ENCODE results near the gene SPOP.
"Not testable (repeated sequence)": the region's sequence is repeated elsewhere in the genome, so short reads cannot be mapped to it uniquely, and the experiment has no call there.

Gene SPOP

DNA sequence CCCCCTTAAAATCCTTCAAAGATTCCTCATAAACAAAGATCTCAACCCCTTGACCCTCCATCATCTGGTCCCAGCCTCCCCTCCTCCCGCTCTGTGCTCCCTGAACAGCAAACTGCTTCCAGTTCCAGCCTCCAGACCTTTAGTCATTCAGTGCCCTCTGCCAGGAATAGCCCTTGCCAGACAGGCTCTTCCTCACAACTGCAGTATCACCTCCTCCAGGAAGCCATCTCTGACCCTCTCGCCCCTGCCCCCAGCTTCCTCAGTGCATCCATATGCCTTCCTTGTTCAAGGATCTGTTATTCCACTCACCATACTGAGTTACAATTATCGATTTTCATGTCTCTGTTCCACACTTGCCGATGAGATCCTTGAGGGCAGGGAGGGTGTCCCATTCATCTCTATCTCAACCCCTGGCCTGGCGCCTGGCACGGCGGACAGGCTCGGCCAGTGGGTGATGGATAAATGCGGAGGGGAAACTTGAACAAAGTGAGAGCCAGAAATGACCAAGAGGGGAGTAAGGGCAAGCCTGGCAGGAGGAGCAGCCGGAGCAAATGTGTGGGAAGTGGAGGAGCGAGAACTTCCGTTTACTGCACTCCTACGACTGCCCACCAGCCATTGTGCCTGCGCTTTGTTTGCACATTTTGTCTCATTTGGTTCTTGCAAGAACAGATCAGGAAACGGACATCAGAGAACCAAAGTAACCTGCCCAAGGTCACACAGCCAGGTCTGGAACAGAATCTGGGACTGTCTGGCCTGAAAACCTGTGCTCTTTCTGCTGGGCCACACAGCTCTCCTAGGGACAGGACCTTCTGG lies 104.2 kb downstream of the SPOP start:
- DNase-seq (ENCODE audit: low read depth, low spot score), result no peak

DNA sequence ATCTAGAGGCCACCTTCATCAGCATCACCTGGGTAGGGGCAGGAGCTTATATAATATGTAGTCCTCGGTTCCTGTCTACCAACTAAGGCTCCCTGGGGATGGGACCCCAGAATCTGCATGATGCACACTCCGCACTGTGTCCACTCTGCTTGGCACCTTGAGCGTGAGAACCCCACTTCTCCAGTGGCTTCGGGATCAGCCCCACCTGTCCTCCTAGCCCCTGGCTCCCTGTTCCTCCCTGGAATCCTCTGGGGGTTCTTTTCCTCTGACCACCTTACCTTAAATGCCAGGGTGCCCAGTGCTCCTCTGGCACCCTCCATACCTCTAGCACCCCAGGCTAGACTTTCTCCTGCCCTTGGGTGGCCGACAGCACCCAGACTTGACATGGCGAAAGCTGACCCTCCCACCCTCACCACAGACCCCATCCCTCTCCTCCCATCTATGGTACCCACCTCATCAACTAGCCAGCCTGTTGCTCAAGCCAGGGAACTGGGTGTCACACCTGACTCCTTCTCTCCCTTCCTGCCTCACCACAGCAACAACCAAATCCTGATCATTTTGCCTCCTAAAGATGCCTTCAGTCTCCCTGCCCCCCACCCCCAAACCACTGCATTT lies 105.0 kb downstream of the SPOP start:
- DNase-seq (ENCODE audit: low read depth, low spot score), result no peak

DNA sequence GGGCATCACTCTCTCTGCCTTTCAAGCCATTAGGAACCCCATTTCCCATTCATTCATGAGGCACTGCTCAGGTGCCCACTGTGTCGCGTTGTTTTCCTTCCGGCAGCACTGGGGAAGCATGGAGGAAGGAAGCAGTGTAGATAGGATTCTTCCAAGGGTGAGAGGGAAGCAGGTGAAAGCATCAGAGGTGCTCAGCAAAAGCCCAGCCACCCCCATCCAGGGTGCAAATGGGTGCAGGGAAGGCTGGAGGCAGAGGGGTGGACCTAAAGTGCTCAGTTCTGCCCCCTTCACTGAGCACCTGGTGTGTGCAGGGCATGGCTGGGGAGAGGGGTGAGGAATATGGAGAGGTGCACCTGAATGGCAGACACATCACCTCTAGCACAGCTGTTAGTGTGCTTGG lies 105.7 kb downstream of the SPOP start:
- DNase-seq (ENCODE audit: low read depth, low spot score), result no peak

DNA sequence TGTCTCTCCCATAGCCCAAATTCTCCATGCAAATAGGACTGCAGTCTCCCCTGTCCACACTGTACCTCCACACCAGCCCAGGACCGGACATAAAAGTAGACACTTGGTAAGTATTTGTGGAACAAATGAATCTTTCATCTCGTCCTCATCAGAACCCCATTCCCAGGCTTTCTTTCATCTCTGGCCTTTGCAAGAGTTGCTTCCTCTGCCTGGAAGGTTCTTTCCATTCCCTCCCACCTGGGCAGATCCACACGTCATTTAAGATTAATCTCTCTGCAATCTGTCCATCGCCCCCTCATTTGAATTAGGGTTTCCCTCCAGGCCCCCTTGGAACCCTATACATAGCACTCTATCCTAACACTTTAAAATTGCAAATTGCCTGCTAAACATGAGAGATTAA lies 106.1 kb downstream of the SPOP start:
- DNase-seq (ENCODE audit: low read depth, low spot score), result no peak

DNA sequence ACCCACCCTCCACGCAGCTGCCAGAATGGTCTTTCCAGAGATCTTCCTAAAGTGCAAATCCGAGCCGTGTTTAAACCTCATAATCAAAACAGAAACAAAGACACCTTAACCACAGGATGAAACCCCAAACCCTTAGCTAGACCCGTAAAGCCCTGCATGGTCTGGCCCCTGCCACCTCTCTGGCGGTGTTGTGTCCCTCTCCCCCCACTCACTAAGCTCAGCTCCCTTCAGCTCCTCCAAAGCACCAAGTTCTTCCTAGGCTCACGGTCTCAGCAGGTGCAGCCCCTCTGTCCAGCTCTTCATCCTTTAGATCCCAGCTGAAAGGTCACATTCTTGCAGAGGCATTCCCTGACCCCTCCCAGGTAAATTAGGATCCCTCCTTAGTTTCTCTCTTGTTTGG lies 106.6 kb downstream of the SPOP start:
- no peak for DNase-seq (ENCODE audit: low read depth, low spot score)

DNA sequence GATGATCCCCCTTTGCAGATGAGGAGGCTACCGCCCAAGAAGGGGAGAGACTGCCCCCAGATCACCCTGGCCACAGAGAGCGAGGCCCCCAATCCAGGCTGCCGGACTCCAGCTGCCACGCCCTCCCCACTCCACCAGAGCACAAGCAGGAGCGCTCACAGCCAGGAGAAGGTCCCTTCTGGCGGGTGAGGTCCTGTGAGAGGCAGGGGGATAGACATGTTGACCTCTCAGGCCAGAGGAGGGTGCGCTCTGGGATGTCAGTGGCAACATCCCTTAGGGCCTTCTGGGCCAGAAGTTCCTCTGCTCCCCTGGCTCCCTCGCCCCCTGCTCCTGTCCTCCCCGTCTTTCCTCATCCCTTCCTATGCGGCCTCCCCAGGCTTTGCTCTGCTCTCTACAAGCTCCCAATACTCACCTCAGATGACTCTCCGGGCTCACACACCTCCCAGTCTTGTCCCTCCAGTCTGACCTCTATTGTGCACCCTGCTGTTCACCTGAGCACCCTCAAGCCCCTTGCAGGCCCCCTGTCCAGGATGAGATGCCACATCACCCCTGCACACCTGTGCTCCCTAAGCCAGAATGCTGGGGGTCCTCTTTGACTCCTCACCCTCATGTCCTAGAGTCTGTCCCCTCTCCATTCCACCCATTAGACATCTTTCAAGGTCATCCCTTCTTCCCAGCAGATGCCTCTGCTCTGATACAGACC lies 107.2 kb downstream of the SPOP start:
- no peak for DNase-seq (ENCODE audit: low read depth, low spot score)

DNA sequence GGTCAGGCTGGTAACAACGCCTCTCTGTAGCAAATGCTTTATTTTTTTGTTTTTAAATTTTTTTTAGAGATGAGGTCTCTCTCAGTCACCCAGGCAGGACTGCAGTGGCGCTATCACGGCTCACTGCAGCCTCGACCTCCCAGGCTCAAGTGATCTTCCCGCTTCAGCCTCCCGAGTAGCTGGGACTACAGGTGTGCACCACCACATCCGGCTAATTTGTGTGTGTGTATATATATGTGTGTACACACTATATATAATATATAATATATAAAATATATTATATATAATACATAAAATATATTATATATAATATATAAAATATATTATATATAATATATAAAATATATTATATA lies 109.2 kb downstream of the SPOP start:
- DNase-seq (ENCODE audit: low read depth, low spot score), result not testable (repeated sequence)

DNA sequence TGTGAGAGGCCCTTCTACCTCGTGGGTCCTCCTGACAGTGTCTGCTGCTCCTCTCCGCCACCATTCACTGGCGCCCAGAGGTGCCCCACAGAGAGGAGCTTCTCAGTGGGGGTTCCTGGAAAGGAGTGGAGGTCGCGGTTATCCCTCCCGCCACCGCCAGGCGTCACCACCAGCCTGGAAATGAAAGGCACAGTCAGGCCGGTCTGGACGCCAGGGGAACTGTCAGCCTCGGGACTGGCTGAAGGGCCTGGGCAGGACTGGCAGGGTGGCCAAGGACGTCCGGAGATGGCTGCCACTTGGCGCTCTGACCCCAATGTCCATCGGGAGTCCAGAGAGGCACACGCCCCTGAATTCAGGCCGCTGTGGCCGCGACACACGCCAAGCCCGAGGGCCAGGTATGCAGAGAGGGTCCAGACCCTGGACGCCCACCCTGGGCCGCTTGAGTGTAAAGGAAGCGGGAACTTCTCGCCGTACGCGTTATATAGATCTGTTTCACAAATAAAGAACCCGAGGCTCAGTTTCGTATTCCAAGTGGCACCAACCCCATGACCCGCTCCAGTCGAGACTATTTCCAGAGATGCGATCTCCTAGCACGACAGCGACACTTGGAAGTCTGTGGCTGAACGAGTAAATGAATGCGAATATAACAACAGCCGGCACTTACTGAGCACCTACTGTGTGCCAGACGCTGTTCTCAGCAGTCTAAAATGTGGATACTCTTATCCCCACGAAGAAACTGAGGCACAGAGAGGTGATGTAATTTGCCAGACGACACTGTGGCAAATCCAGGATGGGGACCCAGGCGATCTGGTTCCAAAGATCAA lies 109.8 kb downstream of the SPOP start:
- no peak for DNase-seq (ENCODE audit: low read depth, low spot score)

DNA sequence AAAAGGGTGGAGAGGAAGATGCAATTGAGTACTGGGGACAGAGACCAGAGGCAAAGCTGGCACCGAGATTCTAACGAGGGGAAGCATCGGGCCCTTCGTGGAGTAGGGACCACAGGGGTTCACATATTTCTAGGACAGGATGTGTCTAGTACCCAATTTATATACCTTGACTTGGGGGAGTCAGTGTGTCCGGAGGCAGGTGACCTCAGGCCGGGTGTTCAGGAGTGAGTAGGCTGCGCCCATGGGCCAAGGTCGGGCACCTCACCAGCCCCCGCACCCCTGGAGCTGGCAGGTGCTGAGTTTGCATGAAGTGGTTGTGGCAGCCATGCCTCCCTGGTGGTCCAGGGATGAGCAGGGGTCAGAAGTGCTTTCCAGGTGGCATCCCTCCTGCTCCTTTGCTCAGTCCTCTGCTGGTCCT lies 110.8 kb downstream of the SPOP start:
- DNase-seq (ENCODE audit: low read depth, low spot score), result no peak

DNA sequence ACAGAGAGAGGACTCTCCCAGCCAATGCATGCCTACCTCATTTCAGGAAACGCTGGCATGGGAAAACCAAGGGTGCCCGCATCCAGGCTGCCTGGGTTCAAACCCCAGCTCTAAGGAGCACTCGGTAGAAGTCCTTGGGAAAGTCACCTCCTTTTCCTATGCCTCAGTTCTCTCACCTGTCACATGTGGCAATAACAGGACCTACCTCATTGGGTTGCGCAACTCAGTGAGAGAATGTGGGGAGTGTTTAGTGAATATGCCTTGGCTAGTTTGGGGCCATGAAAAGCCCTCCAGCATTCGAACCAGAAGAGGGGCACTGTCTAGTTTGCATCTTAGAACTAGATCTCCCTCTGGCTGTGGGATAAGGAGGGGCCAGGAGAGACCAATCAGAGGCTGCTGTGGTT lies 111.2 kb downstream of the SPOP start:
- no peak for DNase-seq (ENCODE audit: low read depth, low spot score)

DNA sequence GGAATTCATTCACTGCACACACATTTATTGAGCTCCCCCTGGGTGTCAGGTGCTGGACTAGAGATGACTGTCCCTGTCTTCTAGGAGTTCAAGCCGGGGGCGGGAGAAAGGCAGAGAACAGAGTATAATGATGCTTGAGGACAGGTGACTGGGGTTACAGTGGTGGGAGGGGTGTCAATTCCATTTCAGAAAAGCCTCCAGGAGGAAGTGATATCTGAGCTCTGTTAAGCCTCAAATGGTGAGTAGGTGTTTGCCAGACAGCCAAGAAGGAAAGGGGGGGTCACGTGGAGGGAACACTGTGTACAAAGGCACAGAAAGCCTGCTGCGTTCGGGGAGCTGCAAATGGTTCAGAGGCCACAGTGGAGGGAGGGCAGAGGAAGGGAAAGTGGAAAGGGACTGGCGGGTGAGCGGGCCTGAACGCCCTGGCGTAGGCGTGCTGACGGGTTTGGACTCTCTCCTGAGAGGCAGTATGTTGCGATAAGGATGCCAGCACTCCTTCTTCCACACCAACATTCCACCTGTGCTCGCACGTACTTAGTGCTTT lies 111.9 kb downstream of the SPOP start:
- no peak for DNase-seq (ENCODE audit: low read depth, low spot score)

DNA sequence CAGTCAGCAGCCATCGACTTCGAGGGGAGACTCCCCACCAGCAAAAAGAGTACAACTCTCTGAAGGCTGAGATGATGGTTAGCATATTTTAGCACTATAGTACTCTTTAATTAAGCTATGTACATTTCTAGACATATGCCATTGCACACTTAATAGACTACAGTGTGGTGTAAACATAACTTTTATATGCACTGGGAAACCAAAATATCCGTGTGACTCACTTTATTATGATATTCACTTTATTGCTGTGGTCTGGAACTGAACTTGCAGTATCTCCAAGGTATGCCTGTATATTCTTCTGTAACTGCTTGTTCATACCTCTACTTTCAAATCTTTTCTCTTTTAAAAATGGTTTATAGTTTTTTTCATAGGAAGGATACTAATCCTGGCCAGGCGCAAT lies 113.3 kb downstream of the SPOP start:
- no peak for DNase-seq (ENCODE audit: low read depth, low spot score)

DNA sequence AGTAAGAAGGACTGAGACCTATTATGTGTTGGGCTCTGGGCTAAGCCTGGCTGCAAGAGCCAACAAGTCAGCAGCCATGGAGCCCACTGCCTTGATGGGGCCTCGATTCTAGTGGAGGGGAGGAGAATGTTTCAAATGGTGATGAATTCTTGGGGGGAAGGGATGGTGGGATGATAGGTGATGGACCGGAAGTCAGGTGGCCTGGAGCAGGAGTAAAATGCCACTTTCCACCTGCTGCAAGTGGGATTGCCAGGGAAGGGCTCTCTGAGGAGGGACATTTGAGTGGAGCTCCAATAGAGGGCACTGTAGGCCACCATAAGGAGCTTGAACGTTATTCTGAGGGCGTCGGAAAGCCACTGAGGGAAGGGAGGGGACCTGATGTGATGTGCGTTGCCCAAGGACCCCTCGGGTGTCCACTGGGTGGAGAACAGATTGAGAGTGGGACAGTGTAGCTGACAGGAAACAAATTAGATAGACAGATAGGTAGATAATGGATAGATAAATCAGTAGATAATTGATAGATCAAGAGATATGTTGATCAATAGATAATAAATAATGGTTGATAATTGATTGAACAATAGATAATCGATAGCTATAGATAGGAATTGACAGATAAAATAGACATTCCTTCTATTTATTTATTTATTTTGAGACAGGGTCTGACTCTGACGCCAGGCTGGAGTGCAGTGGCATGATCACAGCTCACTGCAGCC lies 120.4 kb downstream of the SPOP start:
- DNase-seq (ENCODE audit: low read depth, low spot score), result no peak

DNA sequence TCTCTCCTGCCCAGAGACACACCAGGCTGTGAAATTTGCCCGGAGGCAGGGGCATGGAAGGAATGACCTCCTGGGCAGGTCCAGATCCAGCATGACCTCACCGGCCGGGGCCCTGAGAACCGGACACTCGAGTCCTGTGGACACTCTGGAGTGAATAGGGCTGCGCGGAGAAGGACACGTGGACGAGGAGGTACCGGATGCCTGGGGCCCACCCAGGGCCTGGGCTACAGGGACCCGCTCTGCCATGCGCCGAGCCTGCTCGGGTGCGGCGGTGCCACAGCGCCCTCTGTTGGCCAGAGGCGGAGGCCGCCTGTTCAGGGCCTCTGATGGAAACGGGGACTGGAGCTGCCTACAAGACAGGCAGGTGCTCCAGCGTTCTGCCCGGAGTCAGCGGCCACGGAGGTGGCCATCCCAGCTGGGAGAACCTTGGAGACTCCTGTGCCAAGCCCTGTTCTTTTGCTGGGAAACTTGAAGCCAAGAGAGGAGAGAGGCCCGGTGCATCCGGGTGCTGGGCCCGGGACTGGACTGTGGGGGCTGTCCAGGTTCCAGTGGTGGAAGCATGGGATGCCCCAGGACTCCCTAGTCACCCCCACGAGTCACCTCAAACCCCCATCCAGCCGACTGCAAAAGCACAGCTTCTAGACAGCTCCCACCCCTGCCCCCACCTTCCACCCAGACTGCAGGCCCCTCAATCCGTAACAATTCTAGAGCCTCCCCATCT lies 121.5 kb downstream of the SPOP start:
- DNase-seq (ENCODE audit: low read depth, low spot score), result no peak

DNA sequence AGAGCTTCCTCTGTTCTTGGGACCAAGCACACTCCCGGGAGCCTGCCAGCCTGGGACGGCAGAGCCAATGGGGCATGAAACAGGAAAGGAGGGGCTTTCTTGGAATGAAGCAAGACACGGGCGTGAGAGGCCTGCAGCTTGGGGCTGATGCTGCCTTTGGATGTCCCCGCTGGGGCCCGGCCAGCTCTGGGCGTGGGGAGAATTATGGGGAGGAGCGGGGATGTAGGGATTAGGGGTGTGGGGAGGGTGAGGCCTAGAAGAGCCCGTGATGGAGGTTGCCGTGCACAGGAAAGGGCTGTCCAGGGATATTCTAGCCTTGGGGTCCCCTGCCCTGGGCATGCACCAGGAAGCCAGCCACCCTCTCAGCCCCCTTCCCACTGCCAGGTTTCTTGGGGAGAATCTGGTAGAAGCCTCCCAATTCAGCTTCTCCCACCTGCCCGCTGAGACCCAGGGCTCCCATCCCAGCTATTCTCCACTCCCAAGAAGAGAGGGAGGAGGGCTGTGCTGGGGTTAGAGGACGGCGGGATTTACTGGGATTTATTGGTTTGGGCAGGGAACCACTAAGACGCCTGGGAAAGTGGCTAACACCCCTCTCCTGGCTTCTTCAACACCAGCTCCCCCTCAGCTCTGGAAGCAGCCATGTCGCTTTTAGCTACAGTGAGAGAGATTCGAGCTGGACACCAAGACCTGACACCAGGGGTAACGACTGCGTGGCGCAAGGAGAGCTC lies 122.2 kb downstream of the SPOP start:
- DNase-seq (ENCODE audit: low read depth, low spot score), result no peak

DNA sequence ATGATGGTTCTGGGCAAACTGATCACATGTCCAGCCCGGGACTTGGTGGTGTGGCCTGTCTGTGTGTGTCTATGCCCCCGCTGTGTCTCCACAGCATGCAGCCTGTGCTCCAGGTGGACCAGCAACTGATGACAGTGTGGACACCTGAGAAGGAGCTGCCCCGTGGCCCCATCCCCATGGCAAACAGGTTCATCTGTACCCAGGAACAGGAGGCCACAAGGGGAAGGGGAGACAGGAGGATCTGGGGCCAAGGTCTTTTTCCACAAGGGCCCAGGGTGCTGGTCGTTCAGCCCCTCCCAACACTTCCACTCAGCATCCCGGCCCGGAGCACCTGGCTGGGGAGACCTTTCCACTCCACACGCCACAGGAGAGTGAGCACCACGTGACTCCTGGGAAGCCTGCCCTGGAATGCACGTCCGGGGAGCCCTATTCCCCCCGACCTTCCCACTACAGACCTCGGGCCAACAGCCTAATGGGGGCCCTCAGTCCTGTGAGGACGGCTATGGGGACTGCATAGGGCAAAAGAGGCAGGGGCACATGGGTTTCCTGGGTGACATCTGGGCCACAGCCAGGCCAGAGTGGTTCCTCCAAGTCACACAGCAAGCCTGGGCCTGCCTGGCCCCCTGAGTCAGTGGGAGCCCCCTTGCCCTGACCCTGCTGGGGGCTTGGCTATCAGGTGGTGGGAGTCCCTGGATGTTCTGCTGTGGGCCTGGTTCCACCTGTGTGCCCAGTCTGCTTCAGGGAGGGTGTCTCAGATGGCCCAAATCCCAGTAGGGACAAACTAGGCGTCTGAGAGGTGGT lies 123.0 kb downstream of the SPOP start:
- DNase-seq (ENCODE audit: low read depth, low spot score), result no peak

DNA sequence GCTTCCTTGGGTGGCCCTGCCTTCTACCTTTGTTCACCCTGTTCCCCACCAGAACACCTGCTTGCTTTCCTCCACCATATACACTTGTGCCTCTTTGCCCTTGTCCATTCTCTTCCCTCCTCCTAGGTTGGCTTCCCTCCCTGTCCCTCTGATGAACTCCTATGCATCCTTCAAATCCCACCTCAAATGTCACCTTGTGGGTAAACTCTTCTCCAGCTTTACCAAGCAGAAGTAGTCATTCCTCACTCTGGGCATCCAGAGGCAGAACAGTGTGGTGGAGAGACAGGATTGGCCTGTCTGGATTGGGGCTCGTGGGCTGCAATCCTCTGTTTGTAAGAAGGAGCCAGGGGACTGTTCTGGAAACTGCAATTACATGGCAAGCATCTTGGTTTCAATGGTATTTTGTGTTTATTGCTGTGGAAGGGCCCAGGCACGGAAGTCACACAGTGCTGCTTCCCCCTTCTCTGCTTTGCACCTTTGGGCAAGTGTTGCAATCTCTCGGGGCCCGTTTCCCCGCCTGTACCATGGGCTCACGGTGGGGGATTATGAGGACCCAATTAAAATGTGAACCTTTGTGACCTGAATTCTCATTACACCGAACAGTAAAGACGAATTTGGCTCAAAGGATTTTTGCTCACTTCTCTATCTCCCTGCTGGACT lies 124.1 kb downstream of the SPOP start:
- no peak for DNase-seq (ENCODE audit: low read depth, low spot score)

DNA sequence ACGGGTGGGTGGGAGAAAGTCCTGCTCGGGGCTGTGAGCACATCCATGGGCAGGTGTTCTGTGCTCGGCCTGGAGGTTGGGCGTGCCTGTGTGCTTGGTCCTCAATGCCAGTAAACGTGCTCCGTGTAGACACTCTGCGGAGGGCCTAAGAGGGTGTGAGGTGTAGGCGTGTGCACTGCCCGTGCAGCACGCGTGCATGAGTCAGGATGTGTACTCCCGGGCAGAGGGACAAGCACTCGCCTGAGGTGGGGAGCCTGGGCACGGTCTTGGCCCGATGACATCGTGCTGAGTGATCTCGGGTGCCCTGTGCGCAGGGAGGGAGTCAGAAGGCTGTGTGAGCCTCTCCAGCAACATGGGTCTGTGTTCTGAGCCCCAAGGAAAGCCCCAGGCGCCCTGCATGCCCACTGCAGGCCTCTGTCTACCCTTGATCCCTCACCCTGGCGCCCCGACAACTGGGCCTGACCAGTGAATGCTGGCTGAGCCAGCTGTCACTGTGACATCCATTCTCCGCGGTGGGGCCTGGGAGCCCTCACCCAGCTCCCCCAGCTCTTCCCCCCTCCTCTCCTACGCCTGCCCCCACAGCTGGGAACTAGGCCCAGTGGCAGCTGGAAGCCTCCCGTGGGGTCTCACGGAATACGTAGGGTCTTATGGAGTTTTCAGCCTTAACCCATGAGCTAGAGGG lies 125.7 kb downstream of the SPOP start:
- no peak for DNase-seq (ENCODE audit: low read depth, low spot score)
